ENCODE results near the gene DKC1. TPM values are rescaled to one million over a fixed set of nuclear protein-coding genes. Genes with fewer than 3 reads are reported as not detected.

DKC1 gene
- total and polyA plus RNA-seq, 2 experiments from 2014 or later, result 120 to 165 TPM

DNA sequence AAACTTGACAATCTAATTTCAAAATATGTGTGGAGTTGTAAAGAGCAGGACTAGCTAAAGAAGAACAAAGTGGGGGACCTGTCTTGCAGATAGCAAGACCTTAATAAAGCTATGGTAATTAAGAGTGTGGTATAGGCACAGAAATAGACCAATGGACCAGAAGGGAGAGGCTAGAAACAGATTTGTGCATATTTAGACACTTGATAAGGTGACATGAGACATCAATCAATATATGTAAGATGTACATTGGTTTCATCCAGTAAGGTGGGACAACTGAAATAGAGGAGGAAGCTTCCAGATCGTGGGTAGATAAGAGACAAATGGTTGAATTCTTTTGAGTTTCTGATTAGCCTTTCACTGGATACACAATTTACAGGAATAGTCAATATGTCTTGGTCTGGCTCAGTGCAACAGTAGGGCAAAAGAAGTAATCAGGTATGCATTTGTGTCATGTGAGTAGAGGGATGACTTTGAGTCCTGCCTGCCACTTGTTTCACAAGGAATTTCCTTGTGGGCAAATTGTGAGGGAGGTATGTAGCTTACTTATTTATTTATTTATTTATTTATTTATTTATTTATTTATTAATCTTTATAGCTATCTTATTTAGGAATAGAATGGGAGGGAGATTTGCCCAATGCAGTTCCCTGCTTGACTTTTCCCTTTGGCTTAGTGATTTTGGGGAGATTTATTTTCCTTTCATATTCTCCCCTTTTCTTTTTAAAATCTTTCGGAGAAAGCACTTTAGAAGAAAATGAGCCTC is 49.9 kb downstream of the DKC1 start:
- Histone ChIP-seq H3K4me3 (no peak overlapping the region), H3K27me3 (ENCODE audit: insufficient read depth) (no peaks in the 10 kb centered on the region), H2AFZ (no peak overlapping the region), H4K20me1 (replicated peaks; ENCODE audit: insufficient read depth) (no peaks in the 10 kb centered on the region), H3K9me2 (ENCODE audit: insufficient read depth) (no peaks in the 10 kb centered on the region), H3K4me2 (peak overlapping the region; percentile 7; the same call in 1 of the 2 replicates), H3K27ac (ENCODE audit: low read depth) (peak overlapping the region; percentile 85), H3K36me3 (ENCODE audit: insufficient read depth) (no peaks in the 10 kb centered on the region), H3F3A (replicated peaks; ENCODE audit: low read depth) (no peaks in the 10 kb centered on the region), H3K4me1 (ENCODE audit: insufficient read depth) (peaks cover 30% of the 10 kb centered on the region), H3K79me2 (replicated peaks; ENCODE audit: insufficient read depth) (no peaks in the 10 kb centered on the region; the same call in 1 of the 2 replicates)
- H3K4me1 Mint-ChIP-seq, result peaks cover 16% of the 10 kb centered on the region
- H3K4me3 Mint-ChIP-seq, result no peak overlapping the region
- TF ChIP-seq, protein P1, sequence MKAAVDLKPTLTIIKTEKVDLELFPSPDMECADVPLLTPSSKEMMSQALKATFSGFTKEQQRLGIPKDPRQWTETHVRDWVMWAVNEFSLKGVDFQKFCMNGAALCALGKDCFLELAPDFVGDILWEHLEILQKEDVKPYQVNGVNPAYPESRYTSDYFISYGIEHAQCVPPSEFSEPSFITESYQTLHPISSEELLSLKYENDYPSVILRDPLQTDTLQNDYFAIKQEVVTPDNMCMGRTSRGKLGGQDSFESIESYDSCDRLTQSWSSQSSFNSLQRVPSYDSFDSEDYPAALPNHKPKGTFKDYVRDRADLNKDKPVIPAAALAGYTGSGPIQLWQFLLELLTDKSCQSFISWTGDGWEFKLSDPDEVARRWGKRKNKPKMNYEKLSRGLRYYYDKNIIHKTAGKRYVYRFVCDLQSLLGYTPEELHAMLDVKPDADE (IDR thresholded peaks at IDR 0.05), result no peak
- TF ChIP-seq, protein P2, sequence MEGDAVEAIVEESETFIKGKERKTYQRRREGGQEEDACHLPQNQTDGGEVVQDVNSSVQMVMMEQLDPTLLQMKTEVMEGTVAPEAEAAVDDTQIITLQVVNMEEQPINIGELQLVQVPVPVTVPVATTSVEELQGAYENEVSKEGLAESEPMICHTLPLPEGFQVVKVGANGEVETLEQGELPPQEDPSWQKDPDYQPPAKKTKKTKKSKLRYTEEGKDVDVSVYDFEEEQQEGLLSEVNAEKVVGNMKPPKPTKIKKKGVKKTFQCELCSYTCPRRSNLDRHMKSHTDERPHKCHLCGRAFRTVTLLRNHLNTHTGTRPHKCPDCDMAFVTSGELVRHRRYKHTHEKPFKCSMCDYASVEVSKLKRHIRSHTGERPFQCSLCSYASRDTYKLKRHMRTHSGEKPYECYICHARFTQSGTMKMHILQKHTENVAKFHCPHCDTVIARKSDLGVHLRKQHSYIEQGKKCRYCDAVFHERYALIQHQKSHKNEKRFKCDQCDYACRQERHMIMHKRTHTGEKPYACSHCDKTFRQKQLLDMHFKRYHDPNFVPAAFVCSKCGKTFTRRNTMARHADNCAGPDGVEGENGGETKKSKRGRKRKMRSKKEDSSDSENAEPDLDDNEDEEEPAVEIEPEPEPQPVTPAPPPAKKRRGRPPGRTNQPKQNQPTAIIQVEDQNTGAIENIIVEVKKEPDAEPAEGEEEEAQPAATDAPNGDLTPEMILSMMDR (conservative IDR thresholded peaks at IDR 0.05; ENCODE audit: low read depth in 2 of 2), result no peak
- TF ChIP-seq POLR2AphosphoS5 (IDR thresholded peaks at IDR 0.05; ENCODE audit: low read depth) (no peak), STAT1 (IDR thresholded peaks at IDR 0.05; ENCODE audit: unreplicated experiment) (no peak), EZH2 (IDR thresholded peaks at IDR 0.05; ENCODE audit: low read depth, unreplicated experiment) (no peak), EZH2phosphoT487 (IDR thresholded peaks at IDR 0.05; ENCODE audit: unreplicated experiment) (no peak), ZNF331 (CRISPR knock-in tag; IDR thresholded peaks at IDR 0.05; ENCODE audit: low read depth) (no peak), ZNF114 (CRISPR knock-in tag; IDR thresholded peaks at IDR 0.05) (no peak), JUNB (IDR thresholded peaks at IDR 0.05; ENCODE audit: unreplicated experiment) (no peak)
- DNase-seq (ENCODE audit: low spot score), result no peak
- no peak for ATAC-seq
- no peaks in the 10 kb centered on the region for H3K27me3 Mint-ChIP-seq (ENCODE audit: insufficient read depth, low read depth, poor library complexity)
- H3K27ac Mint-ChIP-seq, result no peak overlapping the region
- H3K9me3 Mint-ChIP-seq, result peaks cover 29% of the 10 kb centered on the region
- peaks cover 19% of the 10 kb centered on the region for H3K36me3 Mint-ChIP-seq (ENCODE audit: low read depth)

DNA sequence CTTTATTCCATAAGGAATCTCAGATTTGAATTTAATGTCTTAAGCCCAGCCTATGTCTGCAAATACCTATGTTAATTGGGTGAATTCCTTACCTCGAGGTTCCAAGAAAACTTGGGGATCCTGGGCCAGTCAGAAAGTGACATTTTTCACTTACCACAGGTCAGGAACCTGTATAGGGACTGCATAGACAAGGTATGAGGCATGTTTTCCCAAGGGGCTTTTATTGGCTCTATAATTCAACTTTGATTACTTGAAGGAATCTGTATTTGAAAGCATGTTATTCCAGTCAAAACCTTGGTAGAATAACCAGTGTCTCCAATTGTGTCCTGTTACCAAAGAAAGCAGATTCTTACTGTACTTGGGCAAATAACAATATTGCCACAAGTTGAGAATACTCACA is 51.1 kb downstream of the DKC1 start:
- no peak overlapping the region for H2AFZ ChIP-seq
- 0 out of 2 replicates have a peak overlapping the region, but pooled peaks have one; percentile 7 for H3K27ac ChIP-seq (ENCODE audit: low read depth)
- no peaks in the 10 kb centered on the region for H3F3A ChIP-seq (replicated peaks; ENCODE audit: low read depth)
- no peak overlapping the region for H3K27ac Mint-ChIP-seq
- H3K36me3 ChIP-seq (ENCODE audit: insufficient read depth), result no peaks in the 10 kb centered on the region
- 0 out of 2 replicates have a peak overlapping the region, but pooled peaks have one; percentile 7 for H3K4me2 ChIP-seq
- peak; percentile 49; the same call in 1 of the 3 replicates for ATAC-seq
- no peak overlapping the region for H3K4me3 ChIP-seq
- peak; percentile 56 for DNase-seq (ENCODE audit: low spot score)
- H3K36me3 Mint-ChIP-seq (ENCODE audit: low read depth), result peaks cover 19% of the 10 kb centered on the region
- H3K79me2 ChIP-seq (replicated peaks; ENCODE audit: insufficient read depth), result no peaks in the 10 kb centered on the region; the same call in 1 of the 2 replicates
- no peaks in the 10 kb centered on the region for H3K27me3 ChIP-seq (ENCODE audit: insufficient read depth)
- H4K20me1 ChIP-seq (replicated peaks; ENCODE audit: insufficient read depth), result no peaks in the 10 kb centered on the region
- no peaks in the 10 kb centered on the region for H3K27me3 Mint-ChIP-seq (ENCODE audit: insufficient read depth, low read depth, poor library complexity)
- H3K9me3 Mint-ChIP-seq, result peaks cover 23% of the 10 kb centered on the region
- no peak overlapping the region for H3K4me3 Mint-ChIP-seq
- H3K9me2 ChIP-seq (ENCODE audit: insufficient read depth), result no peaks in the 10 kb centered on the region
- no peak for TF ChIP-seq POLR2AphosphoS5 (IDR thresholded peaks at IDR 0.05; ENCODE audit: low read depth)
- TF ChIP-seq, protein P3, sequence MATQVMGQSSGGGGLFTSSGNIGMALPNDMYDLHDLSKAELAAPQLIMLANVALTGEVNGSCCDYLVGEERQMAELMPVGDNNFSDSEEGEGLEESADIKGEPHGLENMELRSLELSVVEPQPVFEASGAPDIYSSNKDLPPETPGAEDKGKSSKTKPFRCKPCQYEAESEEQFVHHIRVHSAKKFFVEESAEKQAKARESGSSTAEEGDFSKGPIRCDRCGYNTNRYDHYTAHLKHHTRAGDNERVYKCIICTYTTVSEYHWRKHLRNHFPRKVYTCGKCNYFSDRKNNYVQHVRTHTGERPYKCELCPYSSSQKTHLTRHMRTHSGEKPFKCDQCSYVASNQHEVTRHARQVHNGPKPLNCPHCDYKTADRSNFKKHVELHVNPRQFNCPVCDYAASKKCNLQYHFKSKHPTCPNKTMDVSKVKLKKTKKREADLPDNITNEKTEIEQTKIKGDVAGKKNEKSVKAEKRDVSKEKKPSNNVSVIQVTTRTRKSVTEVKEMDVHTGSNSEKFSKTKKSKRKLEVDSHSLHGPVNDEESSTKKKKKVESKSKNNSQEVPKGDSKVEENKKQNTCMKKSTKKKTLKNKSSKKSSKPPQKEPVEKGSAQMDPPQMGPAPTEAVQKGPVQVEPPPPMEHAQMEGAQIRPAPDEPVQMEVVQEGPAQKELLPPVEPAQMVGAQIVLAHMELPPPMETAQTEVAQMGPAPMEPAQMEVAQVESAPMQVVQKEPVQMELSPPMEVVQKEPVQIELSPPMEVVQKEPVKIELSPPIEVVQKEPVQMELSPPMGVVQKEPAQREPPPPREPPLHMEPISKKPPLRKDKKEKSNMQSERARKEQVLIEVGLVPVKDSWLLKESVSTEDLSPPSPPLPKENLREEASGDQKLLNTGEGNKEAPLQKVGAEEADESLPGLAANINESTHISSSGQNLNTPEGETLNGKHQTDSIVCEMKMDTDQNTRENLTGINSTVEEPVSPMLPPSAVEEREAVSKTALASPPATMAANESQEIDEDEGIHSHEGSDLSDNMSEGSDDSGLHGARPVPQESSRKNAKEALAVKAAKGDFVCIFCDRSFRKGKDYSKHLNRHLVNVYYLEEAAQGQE (IDR thresholded peaks at IDR 0.05; ENCODE audit: unreplicated experiment), result no peak
- TF ChIP-seq STAT1 (IDR thresholded peaks at IDR 0.05; ENCODE audit: unreplicated experiment), result no peak
- no peak for TF ChIP-seq EZH2phosphoT487 (IDR thresholded peaks at IDR 0.05; ENCODE audit: unreplicated experiment)
- TF ChIP-seq NANOG (IDR thresholded peaks at IDR 0.05; ENCODE audit: borderline replicate concordance), result no peak
- TF ChIP-seq EZH2 (IDR thresholded peaks at IDR 0.05; ENCODE audit: low read depth, unreplicated experiment), result no peak
- no peak for TF ChIP-seq ZNF114 (CRISPR knock-in tag; IDR thresholded peaks at IDR 0.05)
- peaks cover 17% of the 10 kb centered on the region for H3K4me1 Mint-ChIP-seq
- peaks cover 30% of the 10 kb centered on the region for H3K4me1 ChIP-seq (ENCODE audit: insufficient read depth)

Measured in GM23338 (cell line).